GM12874 (cell line): ENCODE data around the gene SMPD3.

Experiments
- CTCF ChIP-seq: IDR thresholded peaks from 2 replicates; pipeline ENCODE4 v1.5.1; 2011; ENCODE audit warnings: low read depth, mild to moderate bottlenecking, control low read depth, low read length, moderate library complexity; ENCODE audit not compliant: insufficient read depth

The SMPD3 gene

DNA sequence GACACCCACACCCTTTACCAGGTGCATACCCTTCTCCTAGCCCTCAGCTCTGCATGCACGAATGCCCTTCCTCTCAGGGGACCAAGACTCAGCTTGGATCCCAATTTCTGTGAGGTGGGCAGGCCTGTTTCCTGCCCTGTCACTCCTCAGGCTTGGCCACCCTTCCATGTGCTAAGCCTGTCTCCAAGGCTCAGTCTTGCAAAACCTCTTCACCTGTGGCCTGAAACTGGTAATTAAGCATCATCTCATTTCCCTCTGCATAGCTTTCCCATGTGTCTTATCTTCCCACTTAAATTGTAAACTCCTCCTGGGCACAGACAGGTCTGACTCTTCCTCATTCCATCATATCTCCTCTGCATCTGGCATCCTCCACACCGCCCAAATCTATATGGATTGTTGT, 31.0 kb upstream of the SMPD3 start:
- TF ChIP-seq CTCF, result no peak

GRCh38 chr16:68478526-68479250, 30.4 kb upstream of the SMPD3 start:
- no peak for TF ChIP-seq CTCF

DNA sequence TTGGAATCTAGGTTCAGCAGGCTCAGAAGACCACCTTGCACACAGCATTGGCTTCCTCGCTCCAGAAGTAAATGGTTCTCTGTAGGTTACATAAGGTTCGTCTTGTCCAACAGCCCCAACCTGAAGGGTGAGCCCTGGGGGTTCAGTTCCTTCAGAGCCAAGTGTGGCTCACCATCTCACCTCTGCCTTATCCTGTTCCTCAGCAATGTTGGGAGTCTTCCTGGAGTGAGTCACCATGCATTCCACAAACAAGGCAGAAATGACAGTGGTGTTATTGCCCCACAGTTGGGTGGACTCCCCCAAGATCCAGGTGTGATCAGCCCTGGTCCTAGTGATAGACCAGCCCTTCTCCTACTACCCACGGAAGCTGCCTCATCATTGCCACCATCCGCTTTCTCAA, 26.8 kb upstream of the SMPD3 start:
- TF ChIP-seq CTCF, result no peak

- no peak for TF ChIP-seq CTCF
Measured at GRCh38 chr16:68473358-68474070, 25.2 kb upstream of the SMPD3 start.

DNA sequence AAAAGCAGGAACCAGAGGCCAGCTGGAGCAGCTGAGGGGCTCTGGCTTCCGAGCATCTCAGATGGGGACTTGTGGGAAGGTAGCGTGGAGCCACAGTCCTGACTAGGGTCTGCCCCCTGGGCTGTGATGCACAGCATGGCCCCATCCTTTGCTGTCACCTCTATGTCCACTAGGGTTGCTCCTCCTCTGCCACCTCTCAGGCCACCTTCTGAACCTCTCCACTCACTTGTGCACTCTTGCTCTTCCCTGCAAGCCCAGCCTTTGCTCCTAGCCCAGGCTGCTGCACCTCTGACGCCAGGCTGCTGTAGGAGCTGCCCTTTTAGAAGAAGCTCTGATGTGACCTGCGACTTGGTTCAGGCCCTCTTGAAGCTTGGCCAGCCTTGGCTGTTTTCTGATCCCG, 24.3 kb upstream of the SMPD3 start:
- 0 out of 2 replicates have a peak, but pooled peaks have one; percentile 9 for TF ChIP-seq CTCF

GRCh38 chr16:68470461-68471150, 22.3 kb upstream of the SMPD3 start:
- no peak for TF ChIP-seq CTCF

DNA sequence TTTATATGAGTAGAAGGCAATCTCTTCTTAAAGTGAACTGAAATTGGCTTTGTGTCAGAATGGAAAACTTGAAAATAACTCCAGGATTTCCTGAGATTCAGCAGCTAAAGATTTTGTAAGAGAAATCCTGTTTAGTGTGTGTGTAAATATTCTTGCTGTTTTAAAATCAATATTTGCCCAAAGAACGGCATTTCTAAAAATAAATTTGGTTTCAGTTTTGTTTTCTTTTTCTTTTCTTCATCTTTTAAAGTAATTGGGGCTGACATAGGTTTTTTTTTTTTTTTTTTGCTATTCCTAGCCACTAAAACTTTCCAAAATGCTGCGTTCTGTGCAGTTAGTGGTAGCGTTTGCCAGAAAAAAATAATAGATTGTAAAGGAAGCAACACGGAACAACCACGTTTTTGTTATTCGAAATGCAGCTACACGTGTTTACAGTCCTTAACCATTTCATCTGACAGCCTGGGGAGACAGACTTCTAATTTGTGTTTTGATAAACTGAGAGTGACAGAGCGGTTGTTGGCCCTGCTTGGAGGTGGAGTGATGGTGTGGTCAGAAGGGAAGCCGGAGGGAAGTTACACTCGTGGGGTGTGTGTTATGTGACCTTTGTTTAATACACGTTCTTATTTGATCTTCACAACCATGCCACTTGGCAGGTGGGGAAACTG, 21.6 kb upstream of the SMPD3 start:
- no peak for TF ChIP-seq CTCF
